DMS 273 (cell line): Measurements from ENCODE around the gene SEMA5A.
"Not testable (repeated sequence)": the region's sequence is repeated elsewhere in the genome, so short reads cannot be mapped to it uniquely, and the experiment has no call there.

ENCODE experiments used
- DNase-seq: peaks from one replicate; lab custom pipeline; 2025; ENCODE audit not compliant: unreplicated experiment; lab: John Stamatoyannopoulos, UW

The SEMA5A gene

DNA sequence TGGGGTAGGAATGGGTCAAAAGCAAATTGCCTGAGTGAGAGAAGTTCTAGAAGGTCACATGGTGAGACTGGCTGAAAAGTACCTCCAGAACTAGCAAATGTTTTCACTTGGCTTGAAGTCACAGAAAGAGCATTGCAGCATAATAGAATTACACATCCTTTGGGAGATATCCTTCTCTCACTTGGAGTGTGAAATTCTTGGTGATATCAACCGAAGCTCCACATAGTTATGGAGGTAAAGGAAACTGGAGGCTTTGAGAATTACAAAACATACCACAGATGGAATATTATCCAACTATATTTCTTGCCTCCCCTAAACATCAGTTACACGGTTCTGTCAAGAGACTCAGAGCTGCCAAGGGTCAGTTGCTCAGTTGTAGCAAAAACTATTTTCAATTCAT, 182.4 kb downstream of the SEMA5A start:
- no peak for DNase-seq

DNA sequence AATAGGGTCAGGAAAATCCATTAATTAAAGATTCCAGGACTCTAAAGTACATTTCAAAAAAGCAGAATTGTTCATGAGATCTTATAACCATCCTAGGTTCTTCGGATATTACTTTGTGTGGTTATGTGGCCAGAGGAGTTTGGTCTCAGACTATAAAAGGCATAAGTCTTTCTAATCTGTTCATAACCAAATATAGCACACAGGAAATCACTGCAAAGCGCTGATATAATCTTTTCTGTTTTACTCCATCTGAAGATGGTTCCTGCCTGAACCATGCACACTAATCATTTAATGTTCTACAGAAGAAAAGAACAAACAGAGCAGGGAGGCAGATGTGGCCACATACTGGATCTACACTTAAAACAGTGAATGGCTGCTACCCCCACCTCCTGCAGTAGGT, 182.8 kb downstream of the SEMA5A start:
- no peak for DNase-seq

DNA sequence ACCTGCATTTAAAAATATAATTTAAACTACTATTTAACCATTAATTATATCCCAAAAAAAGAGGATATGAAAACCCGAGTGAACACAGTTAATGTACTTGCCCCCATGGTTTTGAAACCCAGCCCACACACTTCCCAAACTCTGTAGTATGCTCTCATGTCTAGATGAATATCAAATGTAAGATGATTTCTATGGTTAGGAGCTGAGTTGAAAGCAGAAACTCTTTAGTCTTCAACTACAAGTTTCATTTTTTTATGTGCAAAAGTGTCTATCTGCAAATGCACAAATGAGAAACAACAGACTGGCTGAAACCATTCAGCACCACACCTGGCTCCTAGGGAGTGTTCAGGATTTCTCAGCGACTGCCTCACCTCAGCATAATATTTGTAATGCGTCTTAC, 183.3 kb downstream of the SEMA5A start:
- no peak for DNase-seq

DNA sequence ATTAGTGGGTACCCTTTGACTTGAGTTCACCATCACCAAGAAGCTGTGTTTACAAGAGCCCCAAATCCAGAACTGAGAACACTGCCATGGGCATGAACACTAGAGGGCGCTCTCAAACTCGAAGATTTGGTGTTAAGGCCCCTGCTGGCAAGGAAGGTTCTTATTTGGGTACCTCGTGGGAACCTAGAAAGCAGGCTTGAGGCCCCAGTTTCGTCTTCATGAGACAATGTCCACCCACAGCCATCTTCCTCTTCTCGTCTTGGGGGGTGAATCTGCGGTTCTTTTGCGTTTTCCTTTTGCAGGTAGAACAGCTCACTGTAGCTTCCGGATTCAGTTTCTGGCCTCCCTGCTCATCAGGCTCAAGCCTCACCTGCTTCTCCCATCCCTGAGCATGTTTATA, 184.0 kb downstream of the SEMA5A start:
- DNase-seq, result peak; percentile 80

DNA sequence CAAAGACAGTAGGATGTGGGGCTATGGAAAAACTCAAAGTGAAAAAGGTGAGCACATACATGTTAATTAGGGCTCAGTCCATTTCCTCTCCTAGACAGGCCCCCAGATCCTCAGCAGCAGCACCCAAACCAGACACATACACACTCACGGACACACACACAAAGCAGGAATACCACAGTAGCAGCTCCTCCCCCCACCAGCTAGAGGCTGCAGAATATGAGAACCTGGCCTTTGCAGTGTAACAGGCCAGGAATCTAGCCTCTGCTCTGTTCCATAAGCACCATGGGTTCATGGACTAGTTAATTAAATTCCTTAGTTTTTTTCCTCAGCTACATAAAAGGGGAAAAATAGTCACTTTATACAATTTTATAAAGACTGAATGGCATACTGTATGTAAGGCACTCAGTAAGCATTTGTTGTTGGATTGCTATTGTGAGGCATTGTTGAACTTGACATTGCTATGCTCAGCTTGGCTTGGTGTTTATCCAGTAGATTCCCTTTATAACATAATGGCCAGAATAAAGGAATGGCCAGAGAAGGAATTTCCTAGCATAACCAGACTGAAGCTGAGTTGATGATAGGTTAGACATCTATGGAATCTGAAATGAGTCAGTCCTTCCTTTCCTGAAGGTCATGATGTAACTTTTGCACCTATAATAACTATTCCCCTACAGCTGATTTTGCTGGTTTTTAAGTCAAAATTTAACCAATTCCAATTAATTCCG, 186.8 kb downstream of the SEMA5A start:
- DNase-seq, result no peak

DNA sequence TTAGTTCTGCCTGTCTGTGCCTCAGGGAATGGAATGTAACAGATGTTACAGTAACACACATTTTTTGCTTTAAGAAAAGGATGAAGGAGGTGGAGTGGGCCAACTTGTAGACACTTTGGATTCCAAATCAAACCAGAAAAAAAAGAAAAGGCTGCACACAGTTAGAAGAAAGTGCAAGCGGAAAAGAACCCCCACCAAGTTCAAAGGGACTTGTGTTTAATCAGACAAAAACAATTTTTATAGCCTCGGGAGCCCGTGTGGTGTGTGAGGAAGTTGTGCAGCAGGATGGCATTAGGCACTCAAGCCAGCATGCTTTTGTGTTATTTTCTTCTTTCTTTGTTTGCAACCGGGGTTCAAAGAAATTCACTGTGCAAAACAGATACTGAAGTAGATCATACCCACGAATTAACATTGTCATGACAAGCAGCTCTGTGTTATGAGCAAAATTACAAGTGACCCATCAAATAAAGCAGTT, 189.5 kb downstream of the SEMA5A start:
- no peak for DNase-seq

DNA sequence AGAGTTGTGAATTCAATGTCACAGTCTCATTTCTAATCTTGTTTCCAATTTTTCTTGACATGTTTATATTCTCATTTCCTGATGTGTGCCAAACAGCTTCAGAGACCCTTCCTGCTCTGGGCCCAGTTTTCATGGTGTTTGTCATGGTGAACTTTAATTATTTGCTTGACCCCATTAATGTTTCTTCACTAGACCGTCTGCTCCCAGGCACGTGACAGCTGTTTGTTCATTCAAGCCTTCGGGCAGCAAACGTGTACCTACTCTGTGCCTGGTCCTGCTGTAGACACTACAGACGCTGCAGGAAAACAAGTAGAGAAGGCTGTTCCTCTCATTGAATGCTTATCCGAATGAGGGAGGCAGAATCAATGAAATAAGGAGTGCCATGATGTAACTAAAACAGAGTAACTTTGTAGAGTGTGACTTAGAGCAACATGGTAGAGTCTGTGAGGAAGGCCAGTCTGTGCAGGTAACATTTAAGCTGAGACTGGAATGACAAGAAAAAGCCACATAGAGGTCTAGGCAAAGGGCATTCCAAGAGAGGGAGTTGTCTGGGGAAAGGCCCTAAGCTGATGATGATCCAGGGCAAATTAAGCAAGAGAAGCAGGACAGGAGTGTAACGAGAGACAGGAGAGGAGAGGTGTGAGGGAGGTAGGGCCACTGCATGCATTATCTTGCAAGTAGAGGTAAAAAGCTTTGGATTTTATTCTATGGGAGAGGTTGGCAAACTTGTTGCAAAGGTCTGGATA, 191.4 kb downstream of the SEMA5A start:
- DNase-seq, result no peak

DNA sequence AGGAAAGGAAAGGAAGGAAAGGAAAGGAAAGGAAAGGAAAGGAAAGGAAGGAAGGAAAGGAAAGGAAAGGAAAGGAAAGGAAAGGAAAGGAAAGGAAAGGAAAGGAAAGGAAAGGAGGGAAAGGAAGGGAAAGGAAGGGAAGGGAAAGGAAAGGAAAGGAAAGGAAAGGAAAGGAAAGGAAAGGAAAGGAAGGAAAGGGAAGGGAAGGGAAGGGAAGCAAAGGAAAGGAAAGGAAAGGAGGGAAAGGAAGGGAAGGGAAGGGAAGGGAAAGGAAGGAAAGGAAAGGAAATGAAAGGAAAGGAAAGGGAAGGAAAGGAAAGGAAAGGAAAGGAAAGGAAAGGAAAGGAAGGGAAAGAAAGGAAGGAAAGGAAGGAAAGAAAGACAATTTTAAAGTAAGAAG, 192.8 kb downstream of the SEMA5A start:
- DNase-seq, result not testable (repeated sequence)

DNA sequence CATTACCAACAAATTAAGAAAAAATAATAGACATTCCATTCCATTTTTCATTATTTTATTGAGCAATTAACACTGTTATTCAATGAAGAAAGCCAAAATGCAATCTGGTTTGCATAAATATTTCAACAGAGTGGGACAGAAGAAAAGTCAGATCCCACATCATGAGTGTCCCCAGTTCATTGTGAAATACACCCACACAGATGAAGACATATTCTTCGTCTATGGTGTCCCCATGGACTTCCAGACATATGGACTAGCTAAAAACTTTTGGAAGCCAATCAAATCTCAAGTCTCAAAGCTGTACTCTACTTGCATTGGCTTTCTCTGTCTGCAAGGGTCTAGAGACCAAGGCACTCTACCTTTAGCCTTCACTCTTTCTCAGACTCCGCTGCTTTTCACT, 194.3 kb downstream of the SEMA5A start:
- no peak for DNase-seq

DNA sequence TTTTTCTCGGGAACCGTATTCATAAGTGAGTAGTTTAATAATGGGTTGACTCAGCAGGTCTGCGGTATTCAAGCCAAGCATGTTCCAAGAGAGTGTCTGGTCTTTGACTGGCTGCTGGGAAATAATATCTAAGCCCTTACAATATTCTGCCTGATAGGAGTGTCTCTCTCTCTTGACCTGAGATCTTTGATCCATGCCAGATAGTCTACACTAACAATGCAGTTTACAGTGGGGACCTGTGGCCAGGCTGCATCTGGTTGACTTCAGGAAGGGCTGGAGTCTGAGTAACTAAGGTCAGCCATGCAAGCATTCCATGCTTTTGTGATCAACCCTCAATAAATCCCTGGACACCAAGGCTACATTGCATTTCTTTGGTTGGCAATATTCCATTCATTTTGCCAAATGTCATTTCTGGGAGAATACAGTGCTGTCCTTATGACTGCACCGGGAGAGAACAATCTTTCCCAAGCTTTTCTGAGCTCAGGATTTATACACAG, 195.5 kb downstream of the SEMA5A start:
- DNase-seq, result no peak

DNA sequence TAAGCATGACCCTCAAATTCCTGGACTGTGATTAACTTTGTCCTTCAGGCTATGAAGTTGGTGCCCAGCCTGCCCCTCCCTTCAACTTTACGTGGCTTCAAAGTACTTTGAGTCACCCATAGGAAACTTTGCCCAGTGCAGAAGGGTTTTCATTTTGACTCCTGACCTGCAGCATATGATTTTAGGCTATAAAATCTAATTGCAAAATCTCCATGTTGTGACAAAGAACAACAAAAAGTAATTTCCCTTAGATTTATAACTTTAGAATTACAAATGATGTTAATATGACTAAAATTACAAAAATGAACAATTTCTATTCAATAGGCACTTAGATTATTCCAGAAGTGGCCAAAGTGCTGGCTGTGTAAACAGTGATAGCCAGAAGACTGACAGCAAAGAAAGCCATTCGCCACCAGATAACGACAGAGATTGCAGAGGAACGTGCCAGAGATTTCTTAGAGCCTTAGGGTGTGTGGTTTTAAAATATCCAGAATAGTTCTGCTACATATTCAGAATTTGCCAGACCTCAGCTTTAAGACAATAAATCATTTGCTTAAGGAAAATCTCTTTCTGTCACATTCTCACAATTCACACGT, 197.4 kb downstream of the SEMA5A start:
- no peak for DNase-seq

DNA sequence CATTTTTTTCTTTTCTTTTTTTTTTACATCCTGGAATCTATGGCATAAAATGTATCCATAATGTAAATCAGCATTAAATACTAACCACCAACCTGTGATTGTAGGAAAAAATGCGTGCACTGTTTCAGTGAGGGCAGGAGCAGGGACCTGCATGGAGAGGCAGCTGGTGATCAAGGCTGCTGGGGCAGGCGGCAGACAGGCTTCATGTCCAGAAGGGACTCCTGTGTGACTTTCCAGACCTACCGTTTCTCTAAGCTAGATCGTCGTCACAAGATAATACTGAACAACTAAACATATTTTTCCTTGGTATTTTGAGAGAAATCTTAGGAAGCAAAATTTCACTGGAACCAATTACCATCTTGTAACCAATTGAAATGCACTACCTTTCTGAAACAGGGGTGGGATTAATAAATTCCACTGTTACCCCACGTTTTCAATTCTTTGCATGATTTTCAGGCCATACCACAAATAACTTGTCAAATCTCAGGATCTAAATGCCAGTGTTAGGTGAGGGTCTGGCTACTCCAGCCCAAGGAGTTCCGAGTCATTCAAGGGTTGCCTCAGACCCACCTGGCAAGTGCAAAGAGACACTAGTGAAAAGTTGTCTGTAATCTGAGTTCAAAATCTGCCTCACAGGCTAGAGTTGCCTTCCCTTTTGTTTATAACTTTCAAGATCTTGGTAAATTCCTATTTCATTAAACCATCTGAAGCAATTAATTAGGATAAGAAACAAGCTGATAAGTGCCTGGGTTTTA, 198.2 kb downstream of the SEMA5A start:
- DNase-seq, result no peak

DNA sequence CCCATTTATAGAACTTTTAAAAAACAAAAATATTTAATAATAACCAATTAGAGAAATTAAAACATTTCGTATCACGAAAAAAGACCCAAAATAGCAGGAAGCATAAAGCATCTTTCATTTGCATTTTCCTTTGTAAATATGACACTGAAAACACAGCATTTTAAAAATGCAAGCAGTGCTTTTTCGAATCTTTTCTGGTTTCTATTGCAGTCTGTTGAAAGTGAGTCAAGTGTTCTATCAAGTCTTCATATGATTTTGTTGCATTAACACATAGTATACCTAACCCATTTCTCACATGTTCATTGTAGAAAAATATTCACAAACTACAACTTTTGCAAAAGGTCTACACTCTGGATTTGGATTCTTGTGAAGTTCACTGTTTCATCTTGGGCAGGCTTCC, 198.8 kb downstream of the SEMA5A start:
- DNase-seq, result no peak

DNA sequence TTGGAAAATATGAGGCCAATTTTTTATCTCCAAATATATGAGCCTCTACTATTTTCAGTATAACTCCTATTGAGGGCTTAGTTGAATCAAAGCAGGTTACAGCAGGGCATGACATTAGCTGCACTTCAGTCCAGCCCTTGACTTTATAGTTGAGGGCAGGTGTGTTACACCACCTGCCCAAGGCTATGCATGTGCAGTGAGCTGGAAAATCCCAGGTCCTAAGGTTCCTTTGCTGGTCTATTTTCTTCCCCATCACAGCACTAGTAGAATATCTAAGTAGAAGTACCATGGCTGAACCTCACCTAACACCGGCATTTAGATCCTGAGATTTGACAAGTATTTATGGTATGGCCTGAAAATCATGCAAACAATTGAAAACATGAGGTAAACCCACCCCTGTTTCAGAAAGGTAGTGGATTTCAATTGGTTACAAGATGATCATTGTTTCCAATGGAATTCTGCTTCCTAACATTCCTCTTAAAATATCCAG, 201.1 kb downstream of the SEMA5A start:
- no peak for DNase-seq

DNA sequence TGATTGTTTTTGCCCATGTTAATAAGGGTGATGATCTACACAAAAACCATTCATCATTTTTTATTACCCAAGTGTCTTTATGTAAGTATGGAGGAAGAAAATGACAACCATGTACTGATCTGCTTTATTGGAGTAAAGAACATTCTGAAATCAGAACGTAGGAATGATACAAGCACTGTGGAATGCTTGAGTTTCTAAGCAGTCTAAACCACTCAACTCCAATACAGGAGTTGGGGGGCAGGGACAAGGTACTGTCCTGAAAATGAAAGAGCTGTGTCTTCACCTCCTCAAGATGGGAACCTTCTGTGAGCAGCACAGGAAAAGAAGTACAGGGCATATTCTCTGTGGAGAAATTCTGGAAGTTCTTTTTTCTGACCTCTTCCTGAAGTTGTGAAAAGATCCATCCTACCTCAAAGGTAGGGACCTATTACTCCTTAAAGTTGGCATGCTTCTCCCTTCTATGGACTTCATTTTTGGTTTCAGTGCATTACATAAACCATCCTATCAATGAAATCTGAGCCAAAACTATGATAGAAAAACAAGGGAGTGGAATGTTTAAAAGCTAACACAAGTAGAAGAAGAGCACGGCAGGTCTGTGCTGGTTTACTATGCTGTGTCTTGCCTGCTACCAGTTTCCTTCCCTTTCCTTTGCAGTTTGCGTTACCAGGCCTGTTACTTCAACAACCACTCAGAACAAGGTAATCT, 202.6 kb downstream of the SEMA5A start:
- DNase-seq, result no peak

DNA sequence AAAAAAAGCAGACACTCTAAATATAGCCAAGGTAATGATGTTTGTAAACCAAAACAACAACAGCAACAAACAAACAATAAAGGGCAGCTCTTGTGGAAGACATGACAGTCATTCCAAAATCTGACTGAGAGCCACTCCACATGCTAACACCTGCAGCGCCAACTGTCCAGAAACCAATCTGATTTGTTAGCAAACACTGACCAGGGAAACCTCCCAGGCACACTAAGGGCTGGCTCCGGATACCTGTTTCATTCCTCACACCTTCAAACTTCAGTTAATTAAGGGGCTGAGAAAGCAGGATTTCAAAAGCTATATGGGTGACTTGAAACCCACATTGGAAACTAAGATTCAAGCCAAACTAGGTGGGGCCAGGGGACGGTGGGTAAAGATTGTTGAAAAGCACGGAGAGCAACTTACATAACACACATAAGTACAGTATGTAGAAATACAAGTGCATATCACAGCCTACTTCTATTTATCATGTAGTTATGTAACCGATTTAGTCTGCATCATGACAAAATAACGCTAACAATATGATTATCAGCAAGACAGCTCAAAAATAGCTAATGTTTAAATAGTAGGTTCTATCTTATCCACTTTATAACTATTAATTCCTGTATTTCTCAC, 203.6 kb downstream of the SEMA5A start:
- DNase-seq, result no peak

DNA sequence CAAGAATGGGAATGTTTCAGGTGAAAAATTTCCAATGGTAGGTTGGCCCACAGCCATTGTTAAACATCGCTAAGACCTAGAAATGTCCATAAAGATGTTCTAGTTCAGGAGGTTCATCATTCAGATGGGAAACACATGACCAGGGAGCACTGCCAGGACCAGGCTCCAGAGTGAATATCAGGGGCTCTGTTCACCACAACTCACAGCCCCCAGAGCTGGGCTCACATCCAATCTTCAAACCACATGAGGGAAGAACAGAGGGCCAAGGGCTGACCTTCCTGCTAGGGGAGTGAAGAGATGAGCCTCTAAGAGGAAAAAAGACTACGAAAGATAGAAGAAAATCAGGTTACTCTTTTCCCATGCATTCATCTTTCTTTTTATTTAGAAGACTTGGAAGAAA, 205.8 kb downstream of the SEMA5A start:
- no peak for DNase-seq

DNA sequence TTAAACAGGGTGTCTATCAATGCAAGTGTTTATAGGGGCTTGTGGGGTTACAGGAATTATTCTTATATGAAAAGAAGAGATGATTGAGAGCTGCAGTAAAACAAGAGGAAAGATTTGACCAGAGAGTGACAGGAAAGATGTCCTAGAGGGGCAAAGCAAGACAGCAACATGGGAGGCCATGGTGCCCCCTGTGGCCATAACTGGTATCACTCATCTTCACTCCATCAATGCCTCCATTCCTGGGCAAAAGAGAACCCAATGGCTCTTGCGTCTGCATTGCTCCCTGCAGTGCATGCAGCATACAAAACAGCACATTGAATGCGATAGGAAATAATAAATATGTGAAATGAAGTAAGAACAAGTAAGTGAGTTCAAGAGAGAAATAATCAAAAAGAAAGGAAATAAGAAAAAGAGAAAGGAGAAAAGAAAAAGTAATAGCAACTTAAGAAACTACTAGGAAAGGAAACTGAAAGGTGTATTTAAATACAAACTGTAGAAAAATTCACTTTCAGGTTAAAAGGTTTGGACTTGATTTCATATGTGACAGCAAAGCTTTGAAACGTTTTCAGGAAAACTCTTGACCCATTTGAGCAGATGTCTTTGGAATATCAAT, 206.6 kb downstream of the SEMA5A start:
- peak; percentile 42 for DNase-seq

DNA sequence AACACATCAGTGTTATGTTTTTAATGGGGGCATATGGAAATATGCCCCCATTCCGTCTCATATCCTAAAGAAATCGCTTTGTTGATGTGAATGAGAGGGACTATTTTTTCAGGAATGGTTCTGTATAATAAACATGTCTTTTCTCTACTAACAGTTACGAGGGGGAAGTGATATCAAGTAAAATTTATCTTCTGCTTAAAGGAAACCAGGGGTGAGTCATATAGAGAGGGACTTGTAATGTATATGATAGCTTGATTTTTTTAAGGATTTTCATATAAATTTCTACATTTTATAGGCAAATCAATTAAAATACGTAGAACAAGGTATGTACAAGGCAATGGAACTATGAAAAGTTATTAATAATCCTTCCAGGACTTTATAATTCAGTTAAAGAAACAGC, 207.1 kb downstream of the SEMA5A start:
- no peak for DNase-seq
